ENCODE data around the gene LRRC49.

Gene LRRC49

DNA sequence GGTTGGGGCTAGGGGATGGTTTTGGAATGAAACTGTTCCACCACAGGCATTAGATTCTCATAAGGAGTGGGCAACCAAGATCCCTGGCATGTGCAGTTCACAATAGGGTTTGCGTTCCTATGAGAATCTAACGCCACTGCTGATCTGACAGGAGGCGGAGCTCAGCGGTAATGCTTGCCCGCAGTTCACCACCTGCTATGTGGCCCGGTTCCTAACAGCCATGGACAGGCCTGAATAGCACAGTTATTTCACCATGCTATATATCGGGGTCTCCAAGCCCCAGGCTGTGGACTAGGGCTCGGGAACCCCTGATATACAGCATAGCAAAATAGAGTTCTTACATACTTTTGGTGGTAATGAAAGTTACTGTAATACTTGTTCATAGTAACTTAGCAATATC is 122.7 kb downstream of the LRRC49 start:
- TF ChIP-seq TAF1 (IDR thresholded peaks at IDR 0.05; ENCODE audit: borderline replicate concordance, insufficient read depth, low read length): no peak
- no peak for TF ChIP-seq FOXP2 (optimal IDR thresholded peaks at IDR 0.05; ENCODE audit: borderline replicate concordance, extremely low read depth, extremely low read length, insufficient read depth)
- no peak for TF ChIP-seq POLR2AphosphoS5 (IDR thresholded peaks at IDR 0.05; ENCODE audit: low read depth, low read length)
- TF ChIP-seq, protein P1, sequence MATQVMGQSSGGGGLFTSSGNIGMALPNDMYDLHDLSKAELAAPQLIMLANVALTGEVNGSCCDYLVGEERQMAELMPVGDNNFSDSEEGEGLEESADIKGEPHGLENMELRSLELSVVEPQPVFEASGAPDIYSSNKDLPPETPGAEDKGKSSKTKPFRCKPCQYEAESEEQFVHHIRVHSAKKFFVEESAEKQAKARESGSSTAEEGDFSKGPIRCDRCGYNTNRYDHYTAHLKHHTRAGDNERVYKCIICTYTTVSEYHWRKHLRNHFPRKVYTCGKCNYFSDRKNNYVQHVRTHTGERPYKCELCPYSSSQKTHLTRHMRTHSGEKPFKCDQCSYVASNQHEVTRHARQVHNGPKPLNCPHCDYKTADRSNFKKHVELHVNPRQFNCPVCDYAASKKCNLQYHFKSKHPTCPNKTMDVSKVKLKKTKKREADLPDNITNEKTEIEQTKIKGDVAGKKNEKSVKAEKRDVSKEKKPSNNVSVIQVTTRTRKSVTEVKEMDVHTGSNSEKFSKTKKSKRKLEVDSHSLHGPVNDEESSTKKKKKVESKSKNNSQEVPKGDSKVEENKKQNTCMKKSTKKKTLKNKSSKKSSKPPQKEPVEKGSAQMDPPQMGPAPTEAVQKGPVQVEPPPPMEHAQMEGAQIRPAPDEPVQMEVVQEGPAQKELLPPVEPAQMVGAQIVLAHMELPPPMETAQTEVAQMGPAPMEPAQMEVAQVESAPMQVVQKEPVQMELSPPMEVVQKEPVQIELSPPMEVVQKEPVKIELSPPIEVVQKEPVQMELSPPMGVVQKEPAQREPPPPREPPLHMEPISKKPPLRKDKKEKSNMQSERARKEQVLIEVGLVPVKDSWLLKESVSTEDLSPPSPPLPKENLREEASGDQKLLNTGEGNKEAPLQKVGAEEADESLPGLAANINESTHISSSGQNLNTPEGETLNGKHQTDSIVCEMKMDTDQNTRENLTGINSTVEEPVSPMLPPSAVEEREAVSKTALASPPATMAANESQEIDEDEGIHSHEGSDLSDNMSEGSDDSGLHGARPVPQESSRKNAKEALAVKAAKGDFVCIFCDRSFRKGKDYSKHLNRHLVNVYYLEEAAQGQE (IDR thresholded peaks at IDR 0.05; ENCODE audit: insufficient read depth in 1 of 2, low read depth in 2 of 2, low read length in 2 of 2): no peak
- no peak for TF ChIP-seq SIN3A (IDR thresholded peaks at IDR 0.05; ENCODE audit: borderline replicate concordance, insufficient read depth, low read length)

DNA sequence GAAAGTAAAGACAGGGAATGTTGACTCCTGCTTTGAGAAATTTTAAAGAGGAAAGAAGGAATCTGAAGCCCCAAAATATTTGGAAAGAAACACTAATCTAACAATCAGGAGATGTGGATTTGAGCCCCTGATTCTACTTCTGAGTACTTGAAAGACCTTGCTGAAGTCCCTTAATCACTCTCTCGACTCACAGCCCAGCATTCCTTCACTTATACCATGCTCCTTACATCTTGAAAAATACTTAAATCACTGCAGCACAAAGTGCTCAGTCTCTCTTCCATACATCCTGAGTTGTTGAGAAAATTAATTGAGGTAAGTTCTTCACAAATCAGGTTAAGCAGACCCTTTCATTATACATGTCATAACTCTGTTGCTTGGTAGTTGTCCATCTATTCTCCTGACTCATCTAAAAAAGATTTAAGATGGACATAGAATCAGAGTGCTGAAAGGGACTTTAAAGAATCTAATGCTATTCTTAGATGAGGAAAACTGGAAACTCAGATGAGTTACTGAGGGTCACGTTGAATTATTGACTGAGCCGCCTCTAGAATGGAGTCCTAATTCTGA is 149.8 kb downstream of the LRRC49 start:
- TF ChIP-seq TAF1 (IDR thresholded peaks at IDR 0.05; ENCODE audit: borderline replicate concordance, insufficient read depth, low read length) (no peak), FOXP2 (optimal IDR thresholded peaks at IDR 0.05; ENCODE audit: borderline replicate concordance, extremely low read depth, extremely low read length, insufficient read depth) (no peak), SIN3A (IDR thresholded peaks at IDR 0.05; ENCODE audit: borderline replicate concordance, insufficient read depth, low read length) (no peak), POLR2AphosphoS5 (IDR thresholded peaks at IDR 0.05; ENCODE audit: low read depth, low read length) (no peak)
- TF ChIP-seq, protein P1 (IDR thresholded peaks at IDR 0.05; ENCODE audit: insufficient read depth in 1 of 2, low read depth in 2 of 2, low read length in 2 of 2): no peak

DNA sequence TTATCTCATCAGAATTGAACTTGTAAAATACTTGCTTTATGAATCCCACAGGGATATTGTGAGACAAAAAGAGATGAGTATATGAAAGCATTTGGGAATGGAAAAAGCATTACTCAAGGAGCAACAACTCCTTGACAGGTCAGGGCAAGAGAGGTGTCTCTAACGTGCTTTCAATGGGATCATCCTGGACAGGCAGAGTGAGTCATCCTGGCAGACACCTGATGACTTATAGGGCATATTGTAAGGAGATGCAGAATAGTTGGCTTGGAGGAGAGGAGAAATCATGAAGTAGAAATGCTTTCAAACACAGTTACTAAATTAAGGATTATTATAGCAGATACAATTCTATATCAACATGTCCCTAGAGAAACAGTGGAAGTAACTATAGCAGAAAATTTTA is 150.7 kb downstream of the LRRC49 start:
- TF ChIP-seq, protein P1 (IDR thresholded peaks at IDR 0.05; ENCODE audit: insufficient read depth in 1 of 2, low read depth in 2 of 2, low read length in 2 of 2): no peak
- TF ChIP-seq SIN3A (IDR thresholded peaks at IDR 0.05; ENCODE audit: borderline replicate concordance, insufficient read depth, low read length) (no peak), TAF1 (IDR thresholded peaks at IDR 0.05; ENCODE audit: borderline replicate concordance, insufficient read depth, low read length) (no peak), POLR2AphosphoS5 (IDR thresholded peaks at IDR 0.05; ENCODE audit: low read depth, low read length) (no peak), FOXP2 (optimal IDR thresholded peaks at IDR 0.05; ENCODE audit: borderline replicate concordance, extremely low read depth, extremely low read length, insufficient read depth) (no peak)

DNA sequence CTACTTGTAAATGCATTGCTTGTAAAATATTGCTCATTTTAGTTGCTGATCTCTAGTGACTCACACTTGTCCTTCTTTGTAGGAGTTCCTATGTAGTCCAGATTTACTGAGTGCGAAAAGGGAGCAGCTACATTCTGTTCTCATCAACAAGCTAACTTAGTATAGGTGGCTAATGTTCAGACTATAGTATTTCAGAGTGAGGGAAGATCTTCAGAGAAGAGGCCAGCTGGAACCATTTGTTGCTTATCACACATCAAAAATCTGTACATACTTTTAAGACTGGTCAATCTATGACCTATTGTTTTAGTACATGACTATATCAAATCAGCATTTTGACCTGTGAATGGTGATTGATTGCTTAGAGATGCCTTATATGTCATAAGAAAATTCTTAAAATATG is 151.4 kb downstream of the LRRC49 start:
- TF ChIP-seq TAF1 (IDR thresholded peaks at IDR 0.05; ENCODE audit: borderline replicate concordance, insufficient read depth, low read length) (no peak), POLR2AphosphoS5 (IDR thresholded peaks at IDR 0.05; ENCODE audit: low read depth, low read length) (no peak), FOXP2 (optimal IDR thresholded peaks at IDR 0.05; ENCODE audit: borderline replicate concordance, extremely low read depth, extremely low read length, insufficient read depth) (no peak), SIN3A (IDR thresholded peaks at IDR 0.05; ENCODE audit: borderline replicate concordance, insufficient read depth, low read length) (no peak)
- TF ChIP-seq, protein P1 (IDR thresholded peaks at IDR 0.05; ENCODE audit: insufficient read depth in 1 of 2, low read depth in 2 of 2, low read length in 2 of 2): no peak
